Vagina (tissue), 2 donors: ENCODE results near the gene PLEKHA4. TPM values are rescaled to one million over a fixed set of nuclear protein-coding genes. Genes with fewer than 3 reads are reported as not detected.
"Not testable (repeated sequence)": the region's sequence is repeated elsewhere in the genome, so short reads cannot be mapped to it uniquely, and the experiment has no call there.

Source experiments
- DNase-seq, 2 donors: peaks; one replicate each; pipeline ENCODE4 v3.0.0-alpha.2; 2017; ENCODE audit errors: extremely low spot score in 2 of 2
- H3K27ac ChIP-seq: fragments of 200-600 bp; sonication (generic); one replicate; pipeline ENCODE4 v1.5.1; 2019
- H3K27me3 ChIP-seq: fragments of 200-600 bp; sonication (generic); one replicate; pipeline ENCODE4 v1.5.1; 2019
- H3K36me3 ChIP-seq, 2 donors: fragments of 200-600 bp; sonication (generic); one replicate each; pipeline ENCODE4 v1.5.1; 2017 to 2019
- H3K4me1 ChIP-seq: fragments of 200-600 bp; sonication (generic); one replicate; pipeline ENCODE4 v1.5.1; 2019
- H3K4me3 ChIP-seq, 2 donors: fragments of 200-600 bp; sonication (generic); 1 replicate in 1 of 2; 2 replicates in 1 of 2; pipeline ENCODE4 v1.5.1; 2016 to 2019
- H3K9me3 ChIP-seq: fragments of 200-600 bp; sonication (generic); one replicate; pipeline ENCODE4 v1.5.1; 2019
- CTCF ChIP-seq, 3 experiments: fragments of 450-650 bp in 2 of 3; fragments of 200-600 bp in 1 of 3; sonication (generic) in 1 of 3; IDR thresholded peaks; one replicate each; pipeline ENCODE4 v1.5.1; 2017 to 2019; ENCODE audit warnings: antibody characterized with exemption in 3 of 3, mild to moderate bottlenecking in 2 of 3, moderate library complexity in 2 of 3
- POLR2A ChIP-seq, 2 donors: fragments of 450-650 bp; IDR thresholded peaks; one replicate each; pipeline ENCODE4 v1.6.1; 2017; ENCODE audit warnings: antibody characterized with exemption in 2 of 2, mild to moderate bottlenecking in 2 of 2, moderate library complexity in 2 of 2
- POLR2AphosphoS5 ChIP-seq, 2 donors: sonication (generic); formaldehyde crosslinking; IDR thresholded peaks; one replicate each; pipeline ENCODE4 v1.9.0; 2017; ENCODE audit warnings: antibody characterized with exemption in 2 of 2, mild to moderate bottlenecking in 2 of 2, low read depth in 1 of 2; ENCODE audit not compliant: insufficient read depth in 1 of 2
- intact Hi-C: fragments of 100-400 bp; cut with DNase I; formaldehyde crosslinking; loops from one replicate; pipeline ENCODE4 v1.15.1; 2023
- total RNA-seq: library from RNA; depleted of rRNA; stranded (reverse); fragments of >200 nt; gene quantifications from one replicate; pipeline ENCODE4 v1.2.3, GENCODE V29; 2016

PLEKHA4 gene
- total RNA-seq, 1 donor from 2014 or later = 37.1 TPM

- peaks cover 0 to 27% of the 10 kb centered on the region in 2 donors for H3K36me3 ChIP-seq
- no peak for TF ChIP-seq POLR2AphosphoS5 (IDR thresholded peaks at IDR 0.05; ENCODE audit: insufficient read depth in 1 of 2, low read depth in 1 of 2)
- no peak for TF ChIP-seq CTCF (IDR thresholded peaks at IDR 0.05)
- no peak for TF ChIP-seq POLR2A (IDR thresholded peaks at IDR 0.05)
These were observed 9.4 kb upstream of the PLEKHA4 start for GRCh38 chr19:48877855-48878195.

GRCh38 chr19:48876043-48876981 is 7.9 kb upstream of the PLEKHA4 start:
- intact Hi-C loops = loop anchor here (10.0 kb wide), 1 partner anchor 88 kb away; the partner anchor contains the start of gene FTL
- peak overlapping the region; percentile 100 for H3K27ac ChIP-seq
- H3K27me3 ChIP-seq, H3K9me3 ChIP-seq, DNase-seq: not testable (repeated sequence)
- peaks cover 46% of the 10 kb centered on the region for H3K4me1 ChIP-seq
- H3K4me3 ChIP-seq = peak overlapping the region in 1 of 2 donors; percentile 88
- H3K36me3 ChIP-seq = peaks cover 0 to 27% of the 10 kb centered on the region in 2 donors

More at GRCh38 chr19:48877855-48878195, 9.4 kb upstream of the PLEKHA4 start:
- DNase-seq = no peak
- no peaks in the 10 kb centered on the region for H3K27me3 ChIP-seq
- intact Hi-C loops = loop anchor here (10.0 kb wide), 1 partner anchor 87 kb away; the partner anchor contains the start of gene FTL
- H3K4me1 ChIP-seq = peaks cover 46% of the 10 kb centered on the region
- H3K9me3 ChIP-seq = no peaks in the 10 kb centered on the region
- no peak overlapping the region for H3K4me3 ChIP-seq
- H3K27ac ChIP-seq = peak overlapping the region; percentile 54

GRCh38 chr19:48874303-48875135 is 6.1 kb upstream of the PLEKHA4 start:
- DNase-seq = no peak
- Histone ChIP-seq H3K27ac (peak overlapping the region; percentile 100), H3K4me1 (peaks cover 46% of the 10 kb centered on the region), H3K9me3 (no peaks in the 10 kb centered on the region), H3K27me3 (no peaks in the 10 kb centered on the region), H3K36me3 (peaks cover 0 to 27% of the 10 kb centered on the region in 2 donors), H3K4me3 (peak overlapping the region; percentile 88 to 99)
- no peak for TF ChIP-seq POLR2A (IDR thresholded peaks at IDR 0.05)
- no peak for TF ChIP-seq POLR2AphosphoS5 (IDR thresholded peaks at IDR 0.05; ENCODE audit: insufficient read depth in 1 of 2, low read depth in 1 of 2)
- TF ChIP-seq CTCF (IDR thresholded peaks at IDR 0.05) = no peak
- intact Hi-C loops = loop anchor here (5.0 to 10.0 kb wide), 2 partner anchors 90 to 1842 kb away; partner anchors contain the start of gene FTL

GRCh38 chr19:48873476-48874302 is 5.3 kb upstream of the PLEKHA4 start:
- no peak for DNase-seq
- Histone ChIP-seq H3K4me1 (peaks cover 45% of the 10 kb centered on the region), H3K27ac (peak overlapping the region; percentile 100), H3K4me3 (peak overlapping the region; percentile 88 to 99), H3K9me3 (no peaks in the 10 kb centered on the region), H3K27me3 (no peaks in the 10 kb centered on the region), H3K36me3 (peaks cover 0 to 27% of the 10 kb centered on the region in 2 donors)
- intact Hi-C loops = loop anchor here (5.0 to 10.0 kb wide), 2 partner anchors 91 to 1841 kb away; partner anchors contain the start of gene FTL
- TF ChIP-seq POLR2A (IDR thresholded peaks at IDR 0.05) = no peak
- TF ChIP-seq POLR2AphosphoS5 (IDR thresholded peaks at IDR 0.05; ENCODE audit: insufficient read depth in 1 of 2, low read depth in 1 of 2) = no peak
- TF ChIP-seq CTCF (IDR thresholded peaks at IDR 0.05) = no peak
